Measurements from ENCODE around the gene CXorf38.

- TF ChIP-seq CTCF (optimal IDR thresholded peaks at IDR 0.05 in 1 of 3, IDR thresholded peaks at IDR 0.05 in 1 of 3, conservative IDR thresholded peaks at IDR 0.05 in 1 of 3; ENCODE audit: extremely low read depth in 1 of 3, insufficient read depth in 2 of 3, low read length in 3 of 3) (no peak), EZH2 (IDR thresholded peaks at IDR 0.05; ENCODE audit: low read length) (no peak)
Measured at GRCh38 chrX:40581336-40581920, 65.9 kb downstream of the CXorf38 start.
